Measurements from ENCODE around the gene TPO.

DNA sequence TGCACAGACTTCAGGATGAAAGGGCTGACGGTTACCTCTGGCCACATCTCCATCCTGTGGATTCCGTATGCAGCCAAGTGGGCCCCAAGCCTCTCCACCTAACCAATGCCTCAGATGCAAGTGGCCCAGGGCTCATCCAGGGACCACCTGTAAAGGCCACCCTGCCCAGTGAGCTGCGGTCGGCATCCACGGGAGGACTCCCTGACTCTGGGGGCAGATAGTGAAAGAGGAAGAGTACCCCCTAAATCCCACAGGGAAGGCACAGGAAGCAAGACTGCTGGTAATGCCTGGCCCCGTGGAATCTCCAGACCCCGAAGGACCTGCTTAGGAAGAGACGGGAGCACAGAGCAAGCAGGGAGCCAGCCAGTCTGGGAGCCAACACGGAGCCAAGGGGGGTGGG, 11.2 kb upstream of the TPO start:
- TF ChIP-seq, protein P1, sequence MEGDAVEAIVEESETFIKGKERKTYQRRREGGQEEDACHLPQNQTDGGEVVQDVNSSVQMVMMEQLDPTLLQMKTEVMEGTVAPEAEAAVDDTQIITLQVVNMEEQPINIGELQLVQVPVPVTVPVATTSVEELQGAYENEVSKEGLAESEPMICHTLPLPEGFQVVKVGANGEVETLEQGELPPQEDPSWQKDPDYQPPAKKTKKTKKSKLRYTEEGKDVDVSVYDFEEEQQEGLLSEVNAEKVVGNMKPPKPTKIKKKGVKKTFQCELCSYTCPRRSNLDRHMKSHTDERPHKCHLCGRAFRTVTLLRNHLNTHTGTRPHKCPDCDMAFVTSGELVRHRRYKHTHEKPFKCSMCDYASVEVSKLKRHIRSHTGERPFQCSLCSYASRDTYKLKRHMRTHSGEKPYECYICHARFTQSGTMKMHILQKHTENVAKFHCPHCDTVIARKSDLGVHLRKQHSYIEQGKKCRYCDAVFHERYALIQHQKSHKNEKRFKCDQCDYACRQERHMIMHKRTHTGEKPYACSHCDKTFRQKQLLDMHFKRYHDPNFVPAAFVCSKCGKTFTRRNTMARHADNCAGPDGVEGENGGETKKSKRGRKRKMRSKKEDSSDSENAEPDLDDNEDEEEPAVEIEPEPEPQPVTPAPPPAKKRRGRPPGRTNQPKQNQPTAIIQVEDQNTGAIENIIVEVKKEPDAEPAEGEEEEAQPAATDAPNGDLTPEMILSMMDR (IDR thresholded peaks at IDR 0.05) = no peak
- TF ChIP-seq EZH2 (IDR thresholded peaks at IDR 0.05) (no peak), EZH2phosphoT487 (IDR thresholded peaks at IDR 0.05) (no peak)
